DND-41 (cell line): Measurements from ENCODE around the gene BNC2.
"Not testable (repeated sequence)": the region's sequence is repeated elsewhere in the genome, so short reads cannot be mapped to it uniquely, and the experiment has no call there.

Experiments used
- ATAC-seq: fragments of 200-7000 bp; cut with Tn5 transposase; 3 replicates; pipeline ENCODE4 v1.9.1; 2021; ENCODE audit warnings: low read depth; ENCODE audit not compliant: insufficient read depth
- DNase-seq: peaks from one replicate; pipeline ENCODE4 v3.0.0-alpha.2; 2020
- H2AFZ ChIP-seq: 2 replicates; pipeline ENCODE4 v1.6.0; 2012; ENCODE audit warnings: low read depth, low read length
- H3K27ac ChIP-seq: 2 replicates; pipeline ENCODE4 v1.5.1; 2012; ENCODE audit warnings: low read length, inconsistent platforms
- H3K27me3 ChIP-seq: fragments of 200-600 bp; sonication (generic); 2 replicates; pipeline ENCODE4 v1.6.0; 2012; ENCODE audit warnings: low read length, mild to moderate bottlenecking, inconsistent platforms; ENCODE audit not compliant: insufficient read depth, poor library complexity
- H3K36me3 ChIP-seq: 2 replicates; pipeline ENCODE4 v1.5.1; 2012; ENCODE audit warnings: low read length, inconsistent platforms; ENCODE audit not compliant: insufficient read depth
- H3K4me1 ChIP-seq: 2 replicates; pipeline ENCODE4 v1.5.1; 2012; ENCODE audit warnings: mild to moderate bottlenecking, low read length; ENCODE audit not compliant: insufficient read depth
- H3K4me2 ChIP-seq: 2 replicates; pipeline ENCODE4 v1.6.0; 2012; ENCODE audit warnings: mild to moderate bottlenecking, moderate library complexity, low read length, inconsistent platforms; ENCODE audit not compliant: insufficient read depth
- H3K4me3 ChIP-seq, 2 experiments: fragments of 200-600 bp in 1 of 2; shearing (Covaris generic) in 1 of 2; 2 replicates each; pipeline ENCODE4 v1.5.1; 2012 to 2016; ENCODE audit warnings: inconsistent platforms in 2 of 2, low read length in 2 of 2, mild to moderate bottlenecking in 2 of 2, low read depth in 1 of 2, moderate library complexity in 1 of 2
- H3K79me2 ChIP-seq: 2 replicates; pipeline ENCODE4 v1.6.0; 2012; ENCODE audit warnings: low read length, inconsistent platforms; ENCODE audit not compliant: insufficient read depth
- H3K9ac ChIP-seq: 2 replicates; pipeline ENCODE4 v1.6.0; 2012; ENCODE audit warnings: low read depth, mild to moderate bottlenecking, inconsistent platforms, low read length, moderate library complexity
- H3K9me3 ChIP-seq: 2 replicates; pipeline ENCODE4 v1.5.1; 2012; ENCODE audit warnings: low read length, moderate library complexity, mild to moderate bottlenecking, inconsistent platforms; ENCODE audit not compliant: insufficient read depth, severe bottlenecking
- H4K20me1 ChIP-seq: 2 replicates; pipeline ENCODE4 v1.6.0; 2012; ENCODE audit warnings: low read length; ENCODE audit not compliant: insufficient read depth
- CTCF ChIP-seq: IDR thresholded peaks from 2 replicates; pipeline ENCODE4 v1.5.1; 2012; ENCODE audit warnings: borderline replicate concordance, low read length, moderate library complexity, mild to moderate bottlenecking; ENCODE audit not compliant: poor library complexity, severe bottlenecking; ENCODE audit errors: extremely low read depth
- EZH2 ChIP-seq: IDR thresholded peaks from 3 replicates; pipeline ENCODE4 v1.6.1; 2012; ENCODE audit warnings: borderline replicate concordance, low read depth, mild to moderate bottlenecking, moderate library complexity, low read length, inconsistent platforms; ENCODE audit not compliant: severe bottlenecking

BNC2 gene

DNA sequence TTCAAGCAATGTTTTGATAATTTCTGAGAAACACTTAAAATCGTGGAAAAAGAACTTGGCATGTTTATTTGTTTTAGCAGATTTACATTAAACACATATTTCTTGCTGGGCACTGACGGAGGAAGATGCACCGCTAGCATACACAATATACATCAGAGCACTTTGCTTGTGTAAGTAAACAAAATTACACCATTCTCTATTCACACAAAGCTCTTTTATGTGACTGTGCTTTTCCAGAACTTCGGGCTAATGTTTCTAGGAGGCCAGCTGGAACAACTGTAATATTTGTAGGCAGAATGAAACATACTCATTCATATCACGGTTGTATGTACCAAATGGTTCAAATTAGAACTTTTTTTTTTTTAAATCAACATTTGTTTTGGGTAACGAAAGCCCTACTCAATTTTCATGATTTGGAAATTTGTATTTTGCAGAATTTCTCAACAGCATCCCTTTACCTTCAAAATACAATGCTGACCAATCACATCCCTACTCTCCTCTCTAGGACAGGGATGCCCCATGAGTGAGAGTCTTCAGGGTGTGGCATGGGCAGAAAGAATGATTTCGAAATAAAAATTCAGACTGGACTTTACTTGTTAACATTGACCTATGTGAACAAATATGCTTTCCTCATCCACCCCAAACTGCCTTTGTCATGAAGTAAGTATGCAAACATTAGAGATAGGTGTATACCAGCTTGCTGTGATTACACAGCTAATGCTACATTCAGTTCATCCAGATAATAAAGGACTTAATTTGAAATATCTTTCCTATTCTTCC, 425.1 kb downstream of the BNC2 start:
- Histone ChIP-seq H4K20me1 (no peaks in the 10 kb centered on the region), H3K9ac (no peak overlapping the region), H3K4me1 (no peaks in the 10 kb centered on the region), H3K27me3 (no peaks in the 10 kb centered on the region), H3K27ac (no peak overlapping the region), H2AFZ (no peak overlapping the region), H3K79me2 (no peaks in the 10 kb centered on the region), H3K9me3 (no peaks in the 10 kb centered on the region), H3K36me3 (no peaks in the 10 kb centered on the region), H3K4me2 (no peak overlapping the region), H3K4me3 (no peak overlapping the region)
- ATAC-seq (no peak), DNase-seq (no peak)
- TF ChIP-seq CTCF (no peak), EZH2 (no peak)

- Histone ChIP-seq H3K4me3 (no peak overlapping the region), H3K27me3 (no peaks in the 10 kb centered on the region), H3K36me3 (no peaks in the 10 kb centered on the region), H3K4me1 (no peaks in the 10 kb centered on the region), H4K20me1 (no peaks in the 10 kb centered on the region), H3K27ac (no peak overlapping the region), H3K9me3 (no peaks in the 10 kb centered on the region), H3K9ac (no peak overlapping the region), H3K79me2 (no peaks in the 10 kb centered on the region), H2AFZ (no peak overlapping the region), H3K4me2 (no peak overlapping the region)
- DNase-seq: no peak
- no peak for ATAC-seq
- TF ChIP-seq CTCF: no peak
- no peak for TF ChIP-seq EZH2
Measured at GRCh38 chr9:16442622-16443021, 427.8 kb downstream of the BNC2 start.

GRCh38 chr9:16441791-16442190, 428.7 kb downstream of the BNC2 start:
- Histone ChIP-seq H2AFZ (no peak overlapping the region), H3K4me2 (no peak overlapping the region), H3K27ac (no peak overlapping the region), H3K79me2 (no peaks in the 10 kb centered on the region), H3K4me3 (no peak overlapping the region), H3K9me3 (no peaks in the 10 kb centered on the region), H3K36me3 (no peaks in the 10 kb centered on the region), H3K27me3 (no peaks in the 10 kb centered on the region), H3K4me1 (no peaks in the 10 kb centered on the region), H3K9ac (no peak overlapping the region), H4K20me1 (no peaks in the 10 kb centered on the region)
- DNase-seq (no peak), ATAC-seq (no peak)
- TF ChIP-seq EZH2 (no peak), CTCF (no peak)

- H4K20me1 ChIP-seq, H3K79me2 ChIP-seq, H3K4me2 ChIP-seq, H3K27ac ChIP-seq, H3K9me3 ChIP-seq, H3K4me1 ChIP-seq, ATAC-seq, H2AFZ ChIP-seq, H3K4me3 ChIP-seq, DNase-seq, H3K27me3 ChIP-seq, H3K9ac ChIP-seq, H3K36me3 ChIP-seq: not testable (repeated sequence)
Measured at GRCh38 chr9:16438831-16439230, 431.6 kb downstream of the BNC2 start.
